GOT3 (cell line): Measurements from ENCODE around the gene ADGRL2.

Experiments
- DNase-seq: peaks from one replicate; lab custom pipeline; 2025; ENCODE audit warnings: mixed read lengths; lab: John Stamatoyannopoulos, UW

The ADGRL2 gene

DNA sequence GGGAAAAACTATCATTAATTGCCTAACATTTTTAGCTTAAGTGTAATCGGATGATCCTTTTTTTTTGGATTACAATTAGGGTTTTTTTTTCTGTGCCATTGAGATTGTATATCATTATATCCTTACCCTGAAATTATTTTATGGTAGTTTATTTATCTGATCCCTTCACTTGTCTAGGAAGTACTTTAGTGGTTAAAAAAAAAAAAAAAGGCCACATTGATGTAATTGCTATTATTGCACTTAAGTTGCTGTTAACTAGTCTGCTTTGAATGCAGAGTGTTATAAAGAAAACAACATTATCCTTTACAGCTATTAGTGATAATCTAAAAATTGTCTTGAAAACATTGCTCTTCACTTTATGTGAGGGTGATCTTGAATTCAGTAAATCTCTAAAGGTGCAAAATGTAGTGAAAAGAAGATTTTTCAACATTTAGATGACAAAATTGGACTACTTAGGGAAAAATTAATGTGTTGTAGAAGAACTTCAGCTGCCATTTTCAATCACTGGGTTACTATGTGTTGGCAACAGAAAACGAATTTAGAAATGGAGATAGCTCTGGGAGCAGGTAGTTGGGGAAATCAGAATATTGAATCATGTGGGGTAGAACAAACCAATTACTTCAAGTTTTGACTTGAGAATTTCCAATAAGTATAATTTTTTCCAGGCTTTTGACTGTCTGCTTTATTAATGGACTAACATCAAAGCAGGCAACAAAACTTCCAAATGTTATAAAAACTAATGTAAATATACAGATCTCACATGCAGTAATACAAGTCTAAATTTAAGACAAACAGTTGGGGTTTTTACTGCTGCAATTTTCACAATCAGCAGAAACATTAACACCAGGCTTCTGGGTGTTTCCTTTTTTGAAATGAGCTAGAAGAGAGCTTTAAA lies 5.0 kb downstream of the ADGRL2 start:
- DNase-seq, result no peak

DNA sequence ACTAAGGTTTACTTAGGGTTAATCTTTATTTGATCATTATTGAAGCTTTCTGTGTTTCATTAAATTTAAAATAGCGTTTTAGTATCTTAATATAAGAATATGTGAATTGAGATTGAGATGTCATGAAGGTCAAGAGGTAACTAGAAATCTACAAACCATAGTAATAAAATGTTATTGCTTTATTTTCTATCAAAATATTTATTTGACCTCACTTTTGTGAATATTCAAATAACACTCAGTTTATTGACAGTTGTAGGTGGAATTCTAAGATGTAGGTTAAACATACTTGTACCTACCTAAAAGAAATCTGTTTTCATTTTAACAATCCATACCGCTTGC lies 5.7 kb downstream of the ADGRL2 start:
- DNase-seq, result no peak

DNA sequence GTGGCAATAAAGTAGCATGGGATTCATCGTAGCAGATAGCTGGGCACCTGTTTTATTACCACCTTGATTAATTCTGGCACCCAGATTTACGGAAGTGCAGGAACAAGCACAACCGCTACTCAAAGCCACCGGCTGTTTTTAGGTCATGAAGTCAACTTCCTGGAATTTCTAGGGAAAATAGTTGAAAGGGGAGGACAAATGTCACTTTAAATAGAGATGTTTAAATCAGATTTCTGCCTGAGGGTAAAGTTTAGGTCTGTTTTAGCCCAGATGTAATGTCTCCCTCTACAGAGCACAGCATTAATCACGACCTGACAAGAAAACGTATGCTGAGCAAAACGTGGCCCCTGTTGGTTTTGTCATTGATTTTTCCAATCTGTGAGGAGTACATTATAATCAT lies 8.0 kb downstream of the ADGRL2 start:
- DNase-seq, result no peak

DNA sequence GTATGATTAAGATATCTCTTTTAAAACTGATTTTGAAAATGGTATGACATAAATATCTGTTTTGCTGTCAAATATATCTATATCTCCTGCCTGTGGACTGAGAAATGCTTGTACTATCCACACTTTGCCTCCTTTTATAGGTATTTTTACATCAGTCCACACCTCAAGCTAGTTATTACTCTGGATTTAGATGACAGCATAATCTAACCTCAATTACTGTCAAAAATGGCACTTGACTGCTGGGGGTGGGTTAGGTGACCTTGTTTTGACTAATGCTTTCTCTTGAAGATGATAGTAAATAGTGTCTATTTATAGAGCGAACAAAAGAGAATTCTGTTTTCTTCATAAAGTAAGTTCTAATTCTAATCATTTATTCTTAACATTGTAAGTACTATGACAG lies 9.1 kb downstream of the ADGRL2 start:
- no peak for DNase-seq

DNA sequence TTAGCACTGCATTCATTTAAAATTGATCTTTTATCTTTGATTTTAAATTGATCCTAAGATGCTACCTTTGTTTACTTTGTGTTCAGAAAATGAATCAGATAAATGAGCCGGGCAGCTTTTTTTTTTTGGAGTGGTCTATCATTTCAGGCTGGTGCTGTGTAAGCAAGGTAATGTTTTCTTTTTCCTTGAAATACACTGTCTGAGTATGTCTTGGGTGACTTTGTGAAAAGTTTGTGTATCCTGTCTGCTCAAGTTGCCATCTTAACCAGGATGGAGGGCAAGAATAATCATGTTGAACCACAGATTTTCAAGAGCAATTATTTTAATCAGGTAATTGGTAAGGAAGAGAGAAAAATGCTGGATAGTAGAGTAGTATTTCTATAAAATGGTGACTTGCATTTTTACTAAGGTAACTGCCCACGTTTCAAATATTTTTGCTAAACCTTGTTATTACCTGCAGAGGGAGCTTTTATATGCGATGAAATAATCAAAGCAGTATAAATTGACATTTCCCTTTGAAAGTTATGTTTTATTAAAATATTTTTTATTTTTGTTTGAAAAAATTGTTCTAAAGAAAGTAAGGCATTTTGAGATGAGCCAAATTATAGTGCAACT lies 11.1 kb downstream of the ADGRL2 start:
- DNase-seq, result no peak

DNA sequence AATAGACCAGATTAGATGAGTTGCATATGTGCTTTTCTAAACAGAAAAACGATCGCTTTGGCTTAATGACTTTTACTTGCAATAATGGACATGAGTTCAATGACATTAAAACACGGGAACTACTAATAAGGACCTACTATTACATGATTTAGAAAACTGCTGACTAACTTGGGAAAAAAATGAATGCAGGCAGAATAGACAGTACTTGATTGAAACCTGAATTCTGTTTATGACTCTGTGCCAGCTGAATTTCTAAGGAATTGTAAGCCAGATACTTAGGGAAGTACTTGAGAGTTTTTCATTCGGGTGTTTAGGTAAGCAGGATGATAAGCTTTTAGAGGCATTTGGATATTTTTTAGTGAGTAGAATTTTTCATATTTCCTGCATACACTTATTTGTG lies 12.0 kb downstream of the ADGRL2 start:
- no peak for DNase-seq

DNA sequence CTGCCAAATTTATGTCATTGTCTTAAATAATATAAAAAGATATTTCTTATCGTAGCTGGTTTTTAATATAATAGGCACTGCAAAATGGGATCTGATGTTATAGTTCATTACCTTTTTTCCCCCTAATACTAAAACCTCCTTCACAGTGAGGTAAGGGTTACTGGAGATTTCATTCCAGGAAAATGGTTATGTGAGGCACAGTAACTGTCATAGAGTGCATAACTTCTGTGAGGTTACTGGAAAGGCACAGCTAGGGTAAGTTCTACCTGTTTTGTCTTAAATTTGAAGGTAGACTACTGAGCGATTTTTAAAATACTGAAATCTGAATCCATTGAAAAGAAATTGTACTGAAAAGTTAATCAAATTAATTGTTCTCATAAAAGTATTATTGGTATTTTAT lies 13.0 kb downstream of the ADGRL2 start:
- no peak for DNase-seq

DNA sequence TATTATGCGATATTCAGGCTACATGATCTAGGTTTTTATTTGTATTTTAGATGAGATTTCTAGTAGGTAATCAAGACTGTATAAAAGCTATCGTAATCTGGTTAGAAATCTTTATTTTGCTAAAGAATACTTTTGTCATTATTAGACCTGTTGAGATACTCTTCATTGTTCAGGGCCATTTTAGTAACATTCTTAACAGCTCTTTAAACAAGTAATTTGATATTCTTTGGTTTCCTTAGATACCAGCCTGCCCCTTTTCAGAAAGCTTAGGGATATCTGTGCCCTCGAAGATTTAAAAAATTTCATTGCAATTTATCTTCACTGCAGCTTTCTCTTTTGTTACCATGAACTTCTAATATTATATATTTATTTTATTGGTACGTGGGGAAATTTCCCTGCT lies 18.9 kb downstream of the ADGRL2 start:
- DNase-seq, result no peak

DNA sequence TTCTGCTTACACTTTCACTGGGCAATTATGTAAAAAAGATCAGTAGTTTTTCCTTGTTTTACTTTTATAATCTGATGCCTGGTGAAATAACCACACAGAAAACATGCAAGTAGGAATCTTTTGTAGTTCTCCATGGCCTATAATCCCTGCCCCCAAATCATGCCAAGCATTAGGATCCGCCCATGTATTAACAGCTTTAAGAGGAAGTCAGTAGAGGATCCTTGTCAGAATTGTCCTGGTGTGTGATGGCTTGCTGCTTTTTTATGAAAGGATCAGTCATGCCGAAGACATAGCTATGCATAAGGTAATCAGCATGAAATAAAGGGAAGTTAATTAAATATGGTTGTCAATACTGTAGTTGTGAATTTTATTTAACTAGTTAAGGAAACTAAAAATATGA lies 20.0 kb downstream of the ADGRL2 start:
- DNase-seq, result no peak

DNA sequence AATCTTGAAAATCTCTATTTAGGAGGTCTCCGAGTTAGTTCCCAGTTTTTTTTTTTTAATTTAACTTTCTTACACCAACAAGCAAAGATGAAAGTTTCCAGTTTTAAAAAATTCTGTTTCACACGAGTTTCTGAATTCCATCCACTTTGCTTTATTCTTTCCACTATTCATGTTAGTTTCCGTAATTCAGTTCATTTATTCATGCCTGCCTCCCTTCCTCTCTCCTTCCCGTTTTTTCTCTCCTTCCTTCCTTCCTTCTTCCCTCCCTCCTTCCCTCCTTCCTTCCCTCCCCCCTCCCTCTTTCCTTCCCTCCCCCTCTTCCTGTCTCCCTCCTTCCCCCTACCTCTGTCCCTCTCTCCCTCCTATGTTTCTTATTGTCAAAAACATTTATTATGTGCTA lies 22.3 kb downstream of the ADGRL2 start:
- DNase-seq, result no peak

DNA sequence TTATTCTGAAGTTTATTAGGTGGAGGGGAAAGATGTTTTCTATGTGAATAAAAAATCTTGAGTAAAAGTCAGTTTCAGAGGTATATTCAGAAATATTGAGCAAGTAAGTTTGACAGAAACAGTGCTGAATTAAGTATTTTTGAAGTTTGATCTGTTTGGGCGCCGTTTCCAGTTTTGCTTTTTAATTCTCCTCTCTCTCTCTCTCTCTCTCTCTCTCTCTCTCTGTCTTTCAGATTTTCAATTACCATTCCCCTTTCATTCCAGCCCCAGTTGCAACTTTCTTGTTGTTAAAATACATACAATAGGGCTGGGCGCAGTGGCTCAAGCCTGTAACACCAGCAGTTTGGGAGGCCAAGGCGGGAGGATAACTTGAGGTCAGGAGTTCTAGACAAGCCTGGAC lies 24.0 kb downstream of the ADGRL2 start:
- DNase-seq, result no peak

DNA sequence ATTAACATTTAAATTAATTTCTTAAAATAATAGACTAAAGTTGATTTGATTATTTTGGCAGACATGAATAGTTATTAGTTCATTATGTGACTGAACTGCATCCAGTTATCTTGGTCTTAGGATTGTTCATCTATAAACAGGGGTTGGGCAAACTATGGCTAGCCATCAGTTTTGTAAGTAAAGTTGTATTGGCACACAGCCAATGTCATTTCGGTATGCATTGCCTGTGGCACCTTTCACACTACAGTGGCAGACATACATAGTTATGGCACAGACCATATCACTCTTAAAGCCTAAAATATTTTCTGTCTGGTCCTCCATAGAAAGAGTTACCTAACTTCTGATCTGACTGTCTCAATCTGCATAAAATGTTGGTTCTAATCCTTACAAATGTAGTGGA lies 27.2 kb downstream of the ADGRL2 start:
- no peak for DNase-seq

DNA sequence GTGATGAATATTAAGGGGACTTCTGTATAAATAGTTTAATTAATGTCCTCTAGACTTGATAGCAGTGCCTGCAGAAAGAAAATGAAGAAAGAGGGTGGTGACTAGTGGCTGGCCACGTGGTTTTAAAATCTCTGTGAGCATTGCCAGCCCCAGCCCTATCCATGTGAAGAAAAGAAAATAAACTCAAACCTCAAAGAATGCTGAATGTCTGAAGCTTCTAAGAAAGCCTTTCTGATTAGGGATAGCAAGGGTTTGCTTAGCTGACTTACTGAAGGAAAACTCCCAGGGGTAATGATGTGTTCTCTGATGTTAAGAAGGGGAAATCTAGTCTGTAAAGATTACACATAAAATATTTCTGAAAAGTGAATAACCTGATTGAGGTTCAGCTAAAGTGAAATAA lies 31.8 kb downstream of the ADGRL2 start:
- no peak for DNase-seq

DNA sequence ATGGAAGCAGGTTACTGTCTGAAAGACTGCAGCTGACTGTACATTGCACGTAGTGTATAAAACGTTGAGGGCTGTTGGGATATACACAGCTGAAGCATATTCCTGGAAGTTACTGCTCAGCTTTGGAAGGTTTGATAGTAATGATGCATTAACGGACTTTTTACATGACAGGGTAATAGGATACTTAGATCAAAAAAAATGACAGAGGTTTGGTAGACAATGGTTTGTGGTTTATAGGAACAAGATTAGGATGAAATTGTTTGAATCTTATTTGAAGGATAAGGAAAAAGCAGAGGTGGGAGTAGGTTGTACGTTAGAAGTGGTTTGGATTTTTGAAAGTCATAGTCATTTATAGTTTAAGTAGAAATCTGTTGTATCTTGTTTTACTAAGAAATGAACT lies 33.0 kb downstream of the ADGRL2 start:
- no peak for DNase-seq

DNA sequence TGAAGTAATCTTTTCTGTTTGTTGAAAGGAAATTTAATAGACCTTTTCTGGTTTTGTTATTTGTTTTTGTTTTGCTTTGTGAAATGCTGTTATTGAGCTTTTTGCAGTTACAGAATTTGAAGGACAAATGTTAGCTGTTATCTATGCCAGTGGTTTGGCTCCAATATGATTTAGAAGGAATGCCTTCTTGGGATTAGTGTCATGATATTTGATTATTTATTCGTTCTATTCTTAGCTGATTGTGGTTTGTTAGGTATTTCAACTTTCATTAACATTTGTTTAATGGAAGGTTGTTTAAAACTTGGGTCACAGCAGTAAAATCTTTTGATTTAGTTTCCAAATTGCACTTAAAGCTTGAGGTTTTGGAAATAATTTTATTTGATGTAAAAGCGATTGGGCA lies 33.5 kb downstream of the ADGRL2 start:
- no peak for DNase-seq

DNA sequence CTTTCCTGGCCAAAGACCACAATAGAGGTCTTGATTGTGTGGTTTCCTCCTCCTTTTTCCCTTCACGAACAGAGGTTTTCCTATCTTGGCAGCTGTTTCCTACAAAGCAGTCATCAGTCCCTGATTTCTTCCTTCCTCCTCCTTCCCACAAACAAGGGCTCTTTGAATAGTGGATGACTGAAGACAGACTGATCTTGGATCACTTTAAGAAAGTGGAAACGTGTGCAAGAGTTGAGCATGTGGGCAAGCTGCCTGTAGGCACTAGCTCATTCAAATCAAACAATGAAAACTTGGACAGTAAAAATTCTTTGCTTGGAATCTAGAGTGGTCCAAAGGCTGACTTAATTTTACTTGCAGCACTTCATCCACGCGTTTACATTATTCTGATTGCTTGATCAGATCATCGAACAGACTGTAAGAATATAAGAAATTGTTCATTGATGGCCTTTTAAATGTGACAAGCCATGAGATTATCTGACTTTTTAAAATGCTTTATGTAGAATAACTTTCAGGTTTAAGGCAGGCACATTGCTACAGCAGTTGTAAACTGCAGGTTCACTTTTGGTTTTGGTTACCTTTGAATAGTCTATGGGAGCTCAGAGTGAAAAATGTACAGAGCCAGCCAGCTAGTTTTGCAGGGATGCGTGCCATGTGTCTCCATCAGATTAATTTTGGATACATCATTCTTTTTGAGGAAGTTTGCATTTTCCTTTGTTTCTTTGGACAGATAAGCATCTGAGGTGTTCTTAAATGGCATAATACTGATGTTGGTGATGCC lies 34.4 kb downstream of the ADGRL2 start:
- no peak for DNase-seq

DNA sequence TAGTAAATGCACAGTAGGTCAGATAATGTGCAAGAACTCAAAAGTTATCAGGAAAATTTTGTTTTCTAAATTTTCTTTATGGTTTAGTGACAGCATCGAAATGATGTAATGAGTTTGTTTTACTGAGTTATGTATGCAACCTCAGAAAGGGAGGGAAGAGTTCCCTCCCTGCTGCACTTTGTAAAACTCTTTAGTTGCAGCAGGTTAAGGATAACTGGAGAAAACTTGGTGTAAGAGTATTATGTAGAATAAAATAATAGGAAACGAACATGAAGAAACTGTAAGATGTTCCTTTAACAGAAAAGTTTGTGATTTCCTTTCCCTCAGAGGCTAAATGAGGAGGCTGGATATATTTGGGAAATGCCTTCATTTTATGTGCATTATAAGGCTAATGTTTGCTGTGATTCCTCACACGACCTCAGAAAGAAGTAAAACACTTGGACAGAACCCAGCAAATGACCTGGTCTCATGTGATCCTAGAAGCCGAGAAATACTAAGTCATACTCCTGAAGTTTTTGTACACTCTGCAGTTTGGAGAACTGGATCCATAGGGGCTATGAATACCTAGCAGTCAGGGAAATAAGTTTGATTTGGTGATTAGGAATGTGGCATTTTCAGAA lies 35.4 kb downstream of the ADGRL2 start:
- no peak for DNase-seq

DNA sequence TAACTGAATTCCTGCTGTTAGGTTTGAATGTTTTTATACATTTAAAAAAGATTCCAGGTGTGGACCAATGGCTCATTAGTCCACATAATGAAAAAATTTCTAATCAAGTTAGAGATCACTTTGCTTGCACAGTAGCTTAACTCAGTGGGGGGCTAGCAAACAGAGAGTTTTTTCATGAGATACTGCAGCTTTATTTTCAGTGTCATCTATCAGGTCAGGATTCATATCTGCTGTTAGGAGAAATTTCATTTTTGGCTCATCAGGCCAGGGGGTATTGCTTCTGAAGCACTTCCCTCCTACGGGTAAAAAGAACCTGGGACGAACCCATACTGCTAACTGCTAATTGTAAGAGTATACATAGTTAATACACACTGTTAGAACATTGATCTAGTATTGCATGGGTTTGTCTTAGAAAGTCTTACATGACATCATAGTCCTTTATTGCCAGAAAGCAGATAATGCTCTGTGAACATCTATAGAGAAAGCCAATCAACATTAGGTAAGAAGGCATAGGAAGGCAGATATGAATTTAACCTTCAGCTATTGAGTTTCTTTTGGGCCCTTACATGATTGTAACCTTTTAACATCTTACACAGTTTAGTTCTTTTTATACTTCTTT lies 38.0 kb downstream of the ADGRL2 start:
- no peak for DNase-seq

DNA sequence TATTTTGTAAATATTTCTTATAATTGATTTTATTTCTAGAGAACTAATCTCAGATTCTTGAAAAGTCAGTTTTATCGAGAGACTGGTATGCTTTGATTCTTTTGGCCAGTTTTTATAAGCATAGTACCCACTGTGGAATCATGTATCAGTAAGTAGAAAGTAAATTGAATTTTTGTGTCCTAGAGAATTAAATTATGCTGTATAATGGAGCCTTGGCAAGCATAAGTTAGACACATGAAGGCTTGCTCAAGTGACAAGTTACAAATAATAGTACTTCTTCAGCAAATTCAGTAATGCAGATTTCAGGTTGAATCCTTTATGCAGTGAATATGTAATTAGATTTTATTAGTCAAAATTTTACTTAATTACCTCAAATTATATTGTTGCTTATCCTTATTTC lies 40.1 kb downstream of the ADGRL2 start:
- DNase-seq, result no peak

DNA sequence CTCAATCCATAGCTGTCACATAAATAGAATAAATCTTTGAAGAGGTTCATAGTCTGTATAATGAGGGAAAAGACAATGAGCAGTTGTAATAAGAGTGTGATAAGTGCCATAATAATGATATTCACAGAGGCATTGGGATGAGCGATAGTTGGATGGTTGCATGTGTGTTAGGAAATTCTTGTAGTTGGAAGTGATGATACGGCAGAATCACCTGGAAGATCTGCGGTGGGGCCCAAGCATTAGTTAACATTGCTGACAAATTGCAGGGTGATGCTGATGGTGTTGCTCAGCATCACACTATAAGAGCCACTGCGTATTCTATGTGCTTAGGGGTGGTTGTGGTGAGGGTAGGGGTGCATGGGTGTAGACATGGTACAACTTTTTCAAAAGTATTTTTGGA lies 41.1 kb downstream of the ADGRL2 start:
- no peak for DNase-seq

DNA sequence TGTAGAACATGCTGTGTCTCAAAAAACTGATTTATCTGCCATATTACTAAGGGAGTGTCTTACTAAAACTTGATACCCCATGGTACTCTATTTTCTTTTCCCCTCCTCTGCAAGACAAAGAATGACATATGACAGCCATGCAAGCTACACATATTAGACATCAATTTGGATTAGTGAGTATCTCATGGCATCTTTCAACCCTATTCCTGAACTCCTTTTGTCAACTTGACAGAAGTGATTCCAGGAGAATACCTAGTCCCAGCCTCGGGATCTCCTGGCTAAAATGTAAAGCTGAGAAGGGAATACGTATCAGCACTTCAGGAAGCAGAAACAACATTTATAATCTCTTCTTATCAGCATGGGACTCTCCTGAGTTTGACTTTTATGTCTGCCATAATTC lies 43.7 kb downstream of the ADGRL2 start:
- DNase-seq, result no peak

DNA sequence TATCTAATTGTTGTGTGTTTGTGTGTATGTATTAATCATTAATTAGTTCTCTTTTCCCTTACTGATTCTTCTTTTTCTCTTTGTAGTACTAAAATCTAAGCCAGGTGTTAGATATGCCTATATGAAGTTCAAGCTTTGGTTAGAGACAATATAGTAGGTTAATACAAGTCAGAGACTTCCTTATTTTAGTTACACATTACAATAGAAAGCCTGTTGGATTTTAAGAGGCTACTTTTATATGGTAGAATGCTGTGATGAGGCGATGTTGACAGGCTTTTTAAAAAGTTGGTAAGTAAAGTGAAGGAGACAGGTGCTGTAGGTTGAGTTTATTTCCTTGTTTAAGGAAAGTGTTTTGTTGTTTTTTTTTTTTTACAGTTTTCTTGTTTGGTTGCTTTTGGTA lies 45.9 kb downstream of the ADGRL2 start:
- no peak for DNase-seq
